B cell (primary cell): ENCODE measurements around the gene PLK3.

ENCODE experiments used
- EZH2 ChIP-seq: IDR thresholded peaks from 2 replicates; pipeline ENCODE4 v1.6.1; 2012; ENCODE audit warnings: borderline replicate concordance, low read depth, mild to moderate bottlenecking, moderate library complexity, low read length; ENCODE audit not compliant: insufficient read depth, poor library complexity, severe bottlenecking
- TF ChIP-seq, protein P1 (sequence below): fragments of 200-600 bp; IDR thresholded peaks from one replicate; pipeline ENCODE4 v1.8.0; 2022; ENCODE audit warnings: antibody characterized with exemption, mild to moderate bottlenecking

DNA sequence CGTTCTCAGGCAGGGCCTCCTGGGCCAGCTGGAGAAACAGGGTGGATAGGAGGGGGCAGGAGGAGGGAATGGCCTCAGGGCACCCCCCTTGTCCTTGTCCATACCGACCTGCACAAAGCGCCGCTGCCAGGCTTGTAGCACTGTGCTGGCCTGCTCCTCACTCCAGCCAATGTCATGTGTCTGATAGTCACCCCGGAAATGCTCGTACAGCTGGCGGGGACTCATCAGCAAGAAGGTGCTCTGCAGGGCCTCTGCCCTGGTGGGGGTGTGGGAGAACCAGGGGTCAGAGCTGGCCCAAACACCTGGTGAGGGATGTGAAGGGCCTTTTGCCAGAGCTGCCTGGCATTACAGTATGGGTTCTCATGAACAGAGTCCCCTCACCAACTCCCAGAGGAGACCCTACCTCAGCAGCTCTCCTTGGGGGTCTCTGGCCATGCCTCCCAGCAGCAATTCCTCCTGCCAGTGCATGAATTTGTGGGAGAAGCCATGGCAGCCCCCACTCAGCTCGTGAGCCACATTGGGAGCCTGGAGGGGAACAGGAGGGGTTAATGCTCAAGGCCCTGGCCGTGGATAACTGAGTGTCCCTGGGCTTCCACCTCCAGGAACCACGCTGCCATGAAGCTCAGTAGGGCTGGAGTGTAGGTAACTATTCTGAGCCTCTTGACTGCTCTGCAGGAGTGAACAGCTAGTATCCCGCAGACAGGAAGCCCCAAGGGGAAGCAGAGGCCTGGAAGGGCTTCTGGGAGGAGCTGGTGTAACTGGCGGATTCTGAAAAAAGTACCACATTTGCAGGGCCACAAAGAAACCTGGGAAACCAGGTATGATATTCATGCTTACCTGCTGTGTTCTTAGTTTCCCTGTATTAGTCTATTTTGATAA lies 29.6 kb downstream of the PLK3 start:
- TF ChIP-seq, protein P1, sequence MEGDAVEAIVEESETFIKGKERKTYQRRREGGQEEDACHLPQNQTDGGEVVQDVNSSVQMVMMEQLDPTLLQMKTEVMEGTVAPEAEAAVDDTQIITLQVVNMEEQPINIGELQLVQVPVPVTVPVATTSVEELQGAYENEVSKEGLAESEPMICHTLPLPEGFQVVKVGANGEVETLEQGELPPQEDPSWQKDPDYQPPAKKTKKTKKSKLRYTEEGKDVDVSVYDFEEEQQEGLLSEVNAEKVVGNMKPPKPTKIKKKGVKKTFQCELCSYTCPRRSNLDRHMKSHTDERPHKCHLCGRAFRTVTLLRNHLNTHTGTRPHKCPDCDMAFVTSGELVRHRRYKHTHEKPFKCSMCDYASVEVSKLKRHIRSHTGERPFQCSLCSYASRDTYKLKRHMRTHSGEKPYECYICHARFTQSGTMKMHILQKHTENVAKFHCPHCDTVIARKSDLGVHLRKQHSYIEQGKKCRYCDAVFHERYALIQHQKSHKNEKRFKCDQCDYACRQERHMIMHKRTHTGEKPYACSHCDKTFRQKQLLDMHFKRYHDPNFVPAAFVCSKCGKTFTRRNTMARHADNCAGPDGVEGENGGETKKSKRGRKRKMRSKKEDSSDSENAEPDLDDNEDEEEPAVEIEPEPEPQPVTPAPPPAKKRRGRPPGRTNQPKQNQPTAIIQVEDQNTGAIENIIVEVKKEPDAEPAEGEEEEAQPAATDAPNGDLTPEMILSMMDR, result no peak
- no peak for TF ChIP-seq EZH2
